Fibroblast of skin of left quadriceps (primary cell): Measurements from ENCODE around the gene MFSD1.

Source experiments
- DNase-seq, 2 experiments: peaks; one replicate each; pipeline ENCODE4 v3.0.0-alpha.2; 2013; ENCODE audit warnings: low read depth in 2 of 2

The MFSD1 gene

DNA sequence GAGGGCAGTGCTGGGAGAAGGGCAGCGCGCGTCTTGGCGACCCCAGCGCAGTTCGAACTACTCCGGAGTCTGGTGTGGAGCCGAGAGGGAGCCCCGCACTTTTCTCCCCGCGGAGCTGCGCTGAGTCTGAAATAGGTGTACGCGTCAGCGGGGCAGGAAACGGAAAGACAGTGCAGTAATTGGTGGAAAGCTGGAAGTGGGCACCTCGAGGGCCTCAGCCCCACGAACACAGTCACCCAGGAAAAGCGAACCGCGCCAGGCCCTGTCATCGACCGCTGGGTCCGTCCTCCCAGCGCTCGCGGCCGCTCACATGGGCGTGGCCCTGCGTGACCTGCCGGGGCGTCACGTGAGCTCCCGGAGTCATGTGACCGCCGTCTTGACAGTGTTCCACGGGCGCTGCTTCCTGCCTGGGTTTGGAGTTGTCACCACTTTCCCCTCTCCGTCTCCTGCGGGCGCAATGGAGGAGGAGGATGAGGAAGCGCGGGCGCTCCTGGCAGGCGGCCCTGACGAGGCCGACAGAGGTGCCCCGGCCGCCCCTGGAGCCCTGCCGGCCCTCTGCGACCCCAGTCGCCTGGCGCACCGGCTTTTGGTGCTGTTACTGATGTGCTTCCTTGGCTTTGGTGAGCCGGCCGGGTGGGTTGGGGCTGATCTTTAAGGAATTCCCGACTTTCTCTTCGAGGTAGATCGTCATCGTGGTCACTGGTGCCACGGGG, at the start of gene MFSD1:
Gene MFSD1 (plus strand): TSS at position 359 of the 713 bp plus-strand sequence. CDS start 99 bp downstream, at position 458.
- peak; percentile 77 to 78 for DNase-seq

DNA sequence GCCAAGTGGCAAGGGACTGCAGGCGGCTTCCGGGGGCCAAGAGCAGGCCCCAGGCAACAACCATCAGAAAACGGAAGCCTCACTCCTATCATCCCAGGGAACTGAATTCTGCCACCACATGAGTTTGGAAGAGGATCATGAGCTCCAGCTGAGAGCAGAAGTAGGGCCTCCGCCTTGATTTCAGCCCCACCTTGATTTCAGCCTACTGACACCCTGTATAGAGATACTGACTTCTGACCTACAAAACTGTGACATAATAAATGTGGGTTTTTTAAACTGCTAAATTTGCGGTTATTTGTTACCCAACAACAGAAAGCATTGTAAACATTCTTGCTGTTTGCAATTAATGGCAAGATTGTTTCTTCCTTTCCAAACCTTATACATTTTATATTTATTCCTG, 48.0 kb upstream of the MFSD1 start:
- no peak for DNase-seq

GRCh38 chr3:158755421-158755820, 46.4 kb upstream of the MFSD1 start:
- no peak for DNase-seq

- no peak for DNase-seq
Observed at GRCh38 chr3:158761350-158761749, 40.5 kb upstream of the MFSD1 start.

GRCh38 chr3:158762701-158763100, 39.2 kb upstream of the MFSD1 start:
- no peak for DNase-seq

DNA sequence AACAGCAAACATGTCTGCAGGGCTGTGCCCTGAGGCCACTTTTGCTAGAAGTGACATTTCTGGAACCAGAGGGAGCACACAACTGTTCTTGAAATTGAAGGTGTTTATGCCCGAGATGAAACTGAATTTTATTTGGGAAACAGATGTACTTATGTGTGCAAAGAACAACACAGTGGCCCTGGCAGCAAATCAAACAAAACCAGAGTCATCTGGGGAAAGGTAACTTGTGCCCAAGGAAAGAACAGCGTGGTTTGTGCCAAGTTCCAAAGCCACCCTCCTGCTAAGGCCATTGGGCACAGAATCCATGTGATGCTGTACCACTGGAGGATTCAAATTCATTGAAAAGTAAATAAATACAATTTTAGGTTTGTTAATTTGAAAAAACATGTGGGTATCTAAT, 38.4 kb upstream of the MFSD1 start:
- no peak for DNase-seq

DNA sequence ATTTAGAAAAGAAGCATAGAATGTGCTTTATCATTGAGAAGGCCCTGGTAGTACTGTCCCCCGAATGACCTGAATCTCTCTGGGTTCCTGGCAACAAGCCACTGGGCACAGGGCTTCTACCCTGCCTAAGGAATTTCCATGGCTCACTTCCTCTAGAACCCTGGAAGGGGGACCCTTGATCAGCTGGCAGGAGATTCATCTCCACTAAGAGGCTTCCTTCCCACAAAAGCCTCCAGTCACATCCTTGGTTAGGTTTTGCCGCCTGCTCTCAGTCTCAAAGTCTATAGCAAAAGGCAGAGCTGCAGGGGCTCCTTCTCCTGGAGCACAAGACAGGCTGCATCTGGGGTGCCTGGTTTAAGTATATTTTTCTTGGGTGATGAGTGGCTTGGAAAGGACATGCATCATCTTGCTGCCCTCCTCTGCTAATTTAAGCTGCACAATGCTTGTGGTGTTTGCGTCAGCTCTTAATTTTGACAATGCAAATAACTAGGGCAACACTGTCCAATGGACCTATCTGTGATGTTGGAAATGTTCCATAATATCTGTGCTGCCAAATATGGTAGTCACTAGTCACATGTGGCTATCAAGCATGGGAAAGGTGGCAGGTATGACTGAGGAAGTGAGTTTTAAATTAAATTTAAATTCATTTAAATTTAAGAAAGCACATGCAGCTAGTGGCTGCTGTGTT, 36.2 kb upstream of the MFSD1 start:
- DNase-seq, result no peak

DNA sequence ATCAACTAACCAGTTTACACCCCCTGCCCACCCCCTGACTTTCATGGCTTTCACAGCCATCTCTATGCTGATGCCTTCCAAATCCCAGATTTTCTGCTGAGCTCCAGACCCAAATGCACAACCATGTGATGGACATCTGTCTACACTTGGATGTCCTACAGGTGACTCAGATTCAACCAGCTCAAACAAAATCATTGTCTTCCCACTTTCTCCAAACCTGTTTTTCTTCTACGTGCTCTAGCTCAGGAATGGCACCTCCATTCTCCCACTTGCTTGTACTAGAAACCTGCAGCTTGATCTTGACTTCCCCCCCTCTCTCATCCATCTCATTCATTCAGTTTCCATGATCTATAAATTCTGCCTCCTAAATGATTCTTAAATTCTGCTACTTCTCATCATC, 35.5 kb upstream of the MFSD1 start:
- no peak for DNase-seq

GRCh38 chr3:158768361-158768787, 33.5 kb upstream of the MFSD1 start:
- DNase-seq, result no peak

- peak; percentile 89 for DNase-seq
Observed at GRCh38 chr3:158768881-158769543, 32.8 kb upstream of the MFSD1 start.

- DNase-seq, result no peak
Observed at GRCh38 chr3:158769549-158769948, 32.3 kb upstream of the MFSD1 start.

DNA sequence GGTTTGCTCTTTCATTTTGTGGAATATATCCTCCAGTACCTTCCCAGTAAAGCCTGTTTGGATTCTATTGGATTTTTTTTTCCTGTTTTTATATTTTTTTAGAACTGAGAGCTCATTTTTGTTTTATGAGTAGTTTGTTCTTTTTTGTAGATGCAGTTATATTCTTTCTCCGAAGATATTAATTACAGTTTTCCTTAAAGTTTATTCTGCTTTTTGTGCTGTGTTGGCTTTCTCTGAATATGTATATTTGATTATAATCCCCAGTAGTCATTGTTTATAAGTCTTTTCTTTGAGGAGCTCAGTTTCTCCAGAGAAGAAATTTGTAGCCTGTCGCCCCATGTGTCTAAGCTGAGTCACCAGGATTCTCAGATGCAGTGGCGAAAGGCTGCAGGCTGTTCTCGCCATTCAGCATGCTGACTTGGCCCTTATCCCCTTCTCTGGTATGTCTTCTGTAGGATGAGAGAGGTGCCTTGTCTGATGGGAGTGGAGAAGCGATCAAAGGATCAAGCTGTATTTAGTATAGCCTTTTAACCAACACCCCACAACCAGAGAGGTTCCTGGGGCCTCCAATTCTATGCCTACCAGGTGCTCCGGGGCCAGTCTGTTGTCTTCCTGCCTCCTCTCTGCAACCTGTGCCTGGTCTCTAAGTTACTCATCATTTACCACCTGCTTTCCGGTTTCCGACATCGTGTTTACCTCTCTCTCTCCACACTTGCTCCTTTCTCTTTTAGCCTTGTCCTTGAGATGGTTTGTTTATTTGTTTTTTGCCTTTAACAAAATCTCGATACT, 31.7 kb upstream of the MFSD1 start:
- DNase-seq, result no peak

GRCh38 chr3:158770741-158771350, 31.0 kb upstream of the MFSD1 start:
- DNase-seq, result no peak

- DNase-seq, result no peak
Observed at GRCh38 chr3:158771577-158771976, 30.3 kb upstream of the MFSD1 start.

GRCh38 chr3:158771982-158772381, 29.9 kb upstream of the MFSD1 start:
- no peak for DNase-seq

GRCh38 chr3:158773166-158773565, 28.7 kb upstream of the MFSD1 start:
- DNase-seq, result no peak

GRCh38 chr3:158773845-158774830, 27.7 kb upstream of the MFSD1 start:
- no peak for DNase-seq

GRCh38 chr3:158774965-158775364, 26.9 kb upstream of the MFSD1 start:
- no peak for DNase-seq

DNA sequence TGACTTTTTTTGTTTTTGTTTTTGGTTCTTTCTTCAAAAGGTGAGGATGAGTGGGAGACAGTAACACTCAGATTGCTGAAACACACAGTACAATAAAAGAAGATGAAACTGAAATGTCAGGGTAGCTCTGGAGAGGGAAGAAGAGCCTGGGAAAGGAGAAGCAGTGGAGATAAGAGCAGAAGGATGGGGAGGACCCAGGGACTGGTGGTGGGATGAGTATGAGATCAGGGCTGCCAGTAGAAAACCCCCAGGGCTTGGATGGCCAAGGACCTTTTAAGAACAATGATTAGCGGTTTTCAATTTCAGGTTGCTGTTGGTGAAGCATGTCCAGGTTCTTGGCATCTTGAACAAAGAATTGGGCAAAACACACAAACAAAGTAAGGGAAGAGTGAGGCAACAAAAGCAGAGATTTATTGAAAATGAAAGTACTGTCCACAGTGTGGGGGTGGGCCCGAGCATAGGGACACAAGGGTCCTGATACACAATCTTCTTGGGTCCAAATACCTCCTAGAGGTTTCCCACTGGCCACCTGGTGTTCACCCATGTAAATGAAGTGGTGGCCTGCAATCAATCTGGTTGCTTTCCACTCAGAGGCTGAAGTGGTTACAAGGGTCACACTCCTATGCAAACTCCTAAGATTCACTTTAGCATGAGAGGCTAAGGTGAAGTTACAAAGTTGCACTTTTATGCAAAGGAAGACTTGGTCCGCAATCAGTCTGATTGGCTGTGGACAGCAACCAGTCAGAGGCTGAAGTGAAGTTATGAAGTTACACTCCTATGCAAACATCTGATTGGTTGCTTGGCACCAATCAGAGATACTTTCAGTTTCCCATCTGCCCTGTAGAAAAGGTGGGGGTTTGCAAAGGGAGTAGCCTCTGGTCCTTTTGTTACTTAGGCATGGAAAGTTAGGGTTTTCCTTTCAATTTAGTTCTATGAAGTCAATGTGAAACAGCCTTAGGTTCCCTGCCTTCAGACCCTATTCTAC, 26.1 kb upstream of the MFSD1 start:
- DNase-seq, result no peak
